Anterior cingulate cortex (tissue), 58 donors: ENCODE data around the gene RAVER2.
"Not testable (repeated sequence)": the region's sequence is repeated elsewhere in the genome, so short reads cannot be mapped to it uniquely, and the experiment has no call there.

Experiments
- DNase-seq, 58 donors: peaks; one replicate each; lab custom pipeline; 2025; lab: John Stamatoyannopoulos, UW

The RAVER2 gene

DNA sequence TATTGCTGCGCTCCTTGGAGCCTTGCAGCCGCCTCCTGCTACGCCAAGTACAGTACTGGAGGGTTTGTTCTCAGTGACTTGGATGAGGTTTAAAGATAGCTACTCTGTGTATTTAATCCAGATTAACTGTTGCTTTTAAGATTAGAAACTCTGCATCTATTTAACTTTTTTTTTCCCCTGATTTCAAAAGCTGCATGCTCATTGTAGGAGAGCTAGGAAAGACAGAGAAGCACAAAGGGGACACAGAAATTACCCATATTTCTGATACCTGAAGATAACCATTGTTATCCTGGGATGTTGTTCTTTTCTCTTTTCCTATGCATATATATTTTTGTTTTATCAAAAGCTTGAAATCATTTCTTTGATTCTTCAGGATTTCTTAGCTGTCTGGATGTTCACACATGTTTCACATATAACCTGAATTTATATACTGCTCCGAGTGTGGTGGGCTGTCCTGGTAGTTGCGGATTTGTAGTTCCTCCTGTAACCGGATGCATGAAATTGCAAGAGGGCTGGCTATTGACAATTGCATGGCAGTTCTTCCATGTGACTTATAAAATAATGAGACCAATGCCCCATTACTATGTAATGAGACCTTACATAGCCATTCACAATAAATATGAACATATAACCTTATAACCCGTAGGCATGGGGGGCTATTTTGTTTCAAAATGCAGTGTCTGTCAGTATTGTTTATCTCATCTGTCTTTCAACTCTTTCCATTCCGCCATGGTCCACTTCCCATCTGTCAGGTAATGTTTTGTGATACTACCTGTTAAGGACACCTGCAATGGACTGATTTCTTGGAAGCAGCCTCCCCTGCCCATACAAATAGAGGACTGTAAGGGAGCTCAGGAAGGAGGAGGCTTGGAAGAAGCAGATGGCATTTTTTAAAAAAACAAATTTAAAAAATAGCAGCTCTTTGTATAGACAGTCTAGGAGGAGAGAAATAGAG lies 1.4 kb downstream of the RAVER2 start:
- DNase-seq, result peak in 4 of 58 donors; percentile 1 to 46 (median 14)

DNA sequence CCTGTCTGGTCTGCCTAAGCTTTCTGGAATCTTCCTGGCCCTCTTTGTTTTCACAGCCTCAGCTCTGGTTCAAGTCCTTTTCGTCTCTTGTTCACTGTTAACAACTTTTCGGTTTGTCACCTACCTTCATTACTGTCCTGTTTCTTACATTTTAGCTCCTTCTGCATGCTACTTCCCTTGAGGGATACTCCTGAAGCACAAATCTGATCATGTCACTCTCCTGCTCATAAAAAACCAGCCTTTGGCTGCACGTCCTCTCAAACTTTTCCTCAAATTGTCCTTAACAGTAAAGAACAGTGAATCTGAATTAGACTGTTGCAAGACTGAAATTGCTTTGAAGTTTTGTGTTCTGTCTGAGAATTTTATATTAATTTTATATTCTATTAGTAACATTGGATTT lies 3.3 kb downstream of the RAVER2 start:
- peak in 2 of 58 donors; percentile 3 to 5 for DNase-seq

DNA sequence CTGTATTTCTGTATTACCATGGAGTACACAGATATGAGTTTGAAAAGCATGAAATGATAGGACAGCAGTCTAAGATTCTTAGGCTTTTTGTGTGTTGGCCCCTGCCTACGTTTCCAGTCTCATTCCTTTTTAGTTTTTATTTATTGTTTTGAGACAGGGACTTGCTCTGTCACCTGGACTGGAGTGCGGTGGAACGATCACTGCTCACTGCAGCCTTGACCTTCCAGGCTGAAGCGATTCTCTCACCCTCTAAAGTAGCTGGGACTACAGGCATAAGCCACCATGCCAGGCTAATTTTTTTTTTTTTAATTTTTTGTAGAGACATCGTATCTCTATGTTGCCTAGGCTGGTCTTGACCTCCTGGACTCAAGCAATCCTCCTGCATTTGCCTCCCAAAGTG lies 3.8 kb downstream of the RAVER2 start:
- no peak for DNase-seq

DNA sequence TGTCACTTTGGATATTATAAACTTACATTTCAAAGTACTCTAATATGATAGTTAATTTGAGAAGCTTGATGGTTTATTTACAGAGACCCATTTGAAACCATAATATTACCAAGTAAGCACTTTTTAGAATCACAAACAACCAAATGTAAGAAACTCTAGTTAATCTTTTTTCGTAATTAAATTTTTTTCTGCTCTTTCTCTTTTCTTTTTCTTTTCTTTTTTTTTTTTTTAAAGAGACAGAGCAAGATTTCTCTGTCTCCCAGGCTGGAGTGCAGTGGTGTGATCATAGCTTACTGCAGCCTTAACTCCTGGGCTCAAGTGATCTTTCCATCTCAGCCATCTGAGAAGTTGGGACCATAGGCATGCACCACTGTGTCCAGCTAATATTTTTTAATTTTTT lies 5.2 kb downstream of the RAVER2 start:
- DNase-seq, result no peak

- DNase-seq, result no peak
Observed at GRCh38 chr1:64750875-64751274, 6.0 kb downstream of the RAVER2 start.

GRCh38 chr1:64754173-64754572 lies 9.3 kb downstream of the RAVER2 start:
- DNase-seq, result no peak

- DNase-seq, result no peak
Observed at GRCh38 chr1:64755361-64755760, 10.5 kb downstream of the RAVER2 start.

DNA sequence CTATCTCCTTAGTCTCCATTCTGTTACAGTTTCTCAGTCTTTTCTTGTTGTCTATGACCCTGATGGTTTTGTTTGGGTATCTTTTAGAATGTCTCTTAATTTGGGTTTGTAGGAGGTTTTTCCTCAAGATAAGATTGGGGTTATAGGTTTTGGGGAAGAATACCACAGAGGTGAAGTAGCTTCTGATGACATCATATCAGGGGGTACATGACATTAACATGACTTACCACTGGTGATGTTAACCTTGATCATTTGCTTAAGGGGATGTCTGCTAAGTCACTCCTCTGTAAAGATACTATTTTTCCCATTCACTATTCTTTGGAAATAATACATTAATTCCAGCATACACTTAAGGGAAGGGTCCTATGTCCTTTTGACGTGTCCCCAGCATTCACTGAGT lies 11.9 kb downstream of the RAVER2 start:
- no peak for DNase-seq

DNA sequence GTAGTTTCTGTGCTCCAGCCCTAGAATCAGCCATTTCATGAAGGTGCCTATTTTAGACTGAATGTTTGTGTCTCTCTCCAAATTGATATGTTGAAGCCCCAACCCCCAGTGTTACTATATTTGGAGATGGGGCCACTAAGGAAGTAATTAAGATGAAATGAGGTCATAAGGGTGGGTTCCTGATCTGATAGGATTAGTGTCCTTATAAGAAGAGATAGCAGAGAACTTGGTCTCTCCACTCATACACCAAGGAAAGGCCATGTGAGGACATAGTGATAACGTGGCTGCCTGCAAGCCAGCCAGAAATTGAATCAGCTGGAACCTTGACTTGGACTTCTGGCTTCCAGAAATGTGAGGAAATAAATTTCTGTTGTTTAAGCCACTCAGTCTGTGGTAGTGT lies 12.3 kb downstream of the RAVER2 start:
- DNase-seq, result no peak

DNA sequence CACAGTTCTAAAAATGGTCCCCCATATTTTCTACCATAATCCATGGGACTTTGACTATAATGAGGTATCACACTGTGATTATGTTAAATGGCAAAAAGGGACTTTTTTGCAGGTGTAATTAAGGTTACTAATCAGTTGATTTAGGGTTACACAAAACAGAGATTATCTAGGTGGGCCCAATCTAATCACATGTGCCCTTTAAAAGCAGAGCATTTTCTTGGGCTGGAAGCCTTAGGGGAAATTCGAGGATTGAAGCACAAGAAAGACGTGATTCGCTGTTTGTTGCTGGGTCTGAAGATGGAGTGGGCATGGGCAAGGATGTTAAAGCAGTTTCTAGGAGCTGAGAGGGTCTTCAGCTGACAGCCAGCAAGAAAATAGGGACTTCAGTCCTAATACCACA lies 13.4 kb downstream of the RAVER2 start:
- DNase-seq, result no peak

DNA sequence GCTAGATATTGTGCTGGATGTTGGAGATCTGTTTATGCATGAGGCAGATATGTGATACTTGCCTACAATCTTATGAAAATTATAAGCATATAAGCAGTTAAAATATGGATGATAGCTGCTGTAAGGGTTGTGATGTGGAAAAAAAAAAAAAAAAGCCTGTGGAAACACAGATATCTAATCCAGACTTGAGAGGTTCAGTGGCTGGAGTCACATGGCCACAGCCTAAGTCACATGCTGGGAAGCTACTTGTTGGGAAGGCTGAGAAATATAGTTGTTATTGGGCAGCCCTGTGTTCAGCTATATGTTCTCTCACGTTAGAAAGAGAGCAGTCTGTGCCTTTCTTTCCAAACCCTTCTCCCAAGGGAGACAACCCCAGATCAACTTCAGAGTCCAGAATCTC lies 15.1 kb downstream of the RAVER2 start:
- no peak for DNase-seq

DNA sequence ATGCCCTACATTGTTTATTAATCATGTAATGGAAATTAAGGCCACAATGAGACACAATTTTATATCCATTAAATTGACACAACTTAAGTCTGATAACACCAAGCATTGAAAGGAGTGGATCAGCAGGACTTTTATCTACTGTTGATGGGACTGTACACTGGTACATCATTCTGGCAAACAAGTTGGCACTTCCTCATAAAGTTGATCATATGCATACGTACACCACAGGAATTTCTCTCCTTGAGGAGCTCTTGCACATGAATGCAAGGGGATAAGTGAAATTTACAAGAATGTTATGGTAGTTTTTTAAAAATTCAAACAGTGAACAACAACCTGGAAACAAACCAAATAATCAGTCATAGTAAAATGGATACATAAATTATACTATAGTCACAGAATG lies 20.1 kb downstream of the RAVER2 start:
- DNase-seq, result no peak

DNA sequence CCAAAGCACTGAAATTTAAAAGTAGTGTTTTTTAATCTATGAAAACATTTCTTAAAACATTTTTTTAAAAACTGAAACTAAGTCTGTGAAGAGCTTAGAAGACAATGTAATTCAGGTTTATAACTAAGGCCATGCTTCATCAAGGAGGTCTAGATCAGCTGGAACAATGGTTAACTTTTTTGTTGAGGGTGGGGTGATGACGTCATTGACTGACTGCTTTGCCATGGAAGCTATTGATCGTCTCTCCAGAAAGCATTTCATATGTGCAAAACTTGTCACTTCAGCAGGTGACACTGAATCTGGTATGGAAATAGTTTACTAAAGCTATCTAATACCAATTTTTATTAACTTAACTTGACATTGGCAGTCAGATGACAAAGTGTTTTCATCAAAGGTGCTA lies 21.0 kb downstream of the RAVER2 start:
- no peak for DNase-seq

DNA sequence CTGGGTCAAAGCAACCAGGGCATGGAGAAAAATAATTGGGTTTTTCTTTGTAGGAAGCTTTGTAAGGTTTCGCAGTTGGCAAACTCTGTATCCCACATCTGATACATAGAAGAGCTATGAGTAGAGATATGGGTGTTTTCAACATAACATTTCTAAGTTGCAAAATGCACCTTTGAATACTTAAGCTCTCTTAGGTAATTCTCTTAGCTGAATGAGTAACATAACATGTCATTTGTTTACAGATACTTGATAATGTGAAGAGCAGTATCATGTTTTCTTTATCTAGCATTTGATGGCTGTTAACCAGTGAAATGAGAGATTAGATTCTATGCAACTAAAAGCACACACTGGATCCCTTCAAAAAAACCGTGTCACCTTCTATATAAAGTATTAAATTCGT lies 21.6 kb downstream of the RAVER2 start:
- DNase-seq, result no peak

DNA sequence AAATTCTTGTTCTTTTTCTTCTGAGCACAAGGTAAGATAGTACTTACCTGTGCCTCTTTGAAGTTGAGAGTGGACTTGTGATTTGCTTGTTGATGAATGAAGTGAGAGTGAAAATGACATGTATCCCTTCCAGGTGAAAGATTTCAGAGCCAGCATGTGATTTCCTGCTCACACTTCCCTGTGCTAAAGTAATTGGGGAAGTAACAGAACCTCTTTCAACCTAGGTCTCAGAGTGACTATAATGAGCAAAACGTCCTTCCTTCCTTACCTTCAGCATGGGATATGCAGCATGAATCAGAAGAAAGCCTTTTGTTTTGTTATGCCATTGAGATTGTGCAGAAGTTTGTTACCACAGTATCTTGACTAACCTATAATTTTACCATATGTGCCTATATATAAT lies 24.6 kb downstream of the RAVER2 start:
- no peak for DNase-seq

DNA sequence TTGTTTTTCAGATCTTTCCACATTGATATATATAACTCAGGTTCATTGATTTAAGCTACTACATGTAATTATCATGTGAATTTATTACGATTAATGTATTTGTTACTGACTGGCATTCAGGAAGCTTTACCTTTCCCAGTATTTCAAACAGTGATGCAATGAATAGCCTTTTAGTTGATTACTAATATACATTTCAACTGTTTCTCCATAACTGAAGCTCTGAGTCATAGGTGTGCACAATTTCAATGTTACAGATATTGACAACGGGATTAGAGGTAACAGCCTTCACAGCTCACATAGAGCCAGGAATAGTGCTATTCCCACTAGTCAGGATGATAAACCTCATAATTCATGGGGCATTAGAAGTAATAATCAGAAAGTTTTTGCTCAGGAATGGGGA lies 25.1 kb downstream of the RAVER2 start:
- DNase-seq, result no peak

DNA sequence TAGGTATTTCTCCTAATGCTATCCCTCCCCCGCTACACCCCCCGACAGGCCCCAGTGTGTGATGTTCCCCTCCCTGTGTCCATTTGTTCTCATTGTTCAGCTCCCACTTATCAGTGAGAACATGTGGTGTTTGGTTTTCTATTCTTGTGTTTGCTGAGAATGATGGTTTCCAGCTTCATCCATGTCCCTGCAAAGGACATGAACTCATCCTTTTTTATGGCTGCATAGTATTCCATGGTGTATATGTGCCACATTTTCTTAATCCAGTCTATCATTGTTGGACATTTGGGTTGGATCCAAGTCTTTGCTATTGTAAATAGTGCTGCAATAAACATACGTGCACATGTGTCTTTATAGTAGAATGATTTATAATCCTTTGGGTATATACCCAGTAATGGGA lies 28.4 kb downstream of the RAVER2 start:
- DNase-seq, result not testable (repeated sequence)

DNA sequence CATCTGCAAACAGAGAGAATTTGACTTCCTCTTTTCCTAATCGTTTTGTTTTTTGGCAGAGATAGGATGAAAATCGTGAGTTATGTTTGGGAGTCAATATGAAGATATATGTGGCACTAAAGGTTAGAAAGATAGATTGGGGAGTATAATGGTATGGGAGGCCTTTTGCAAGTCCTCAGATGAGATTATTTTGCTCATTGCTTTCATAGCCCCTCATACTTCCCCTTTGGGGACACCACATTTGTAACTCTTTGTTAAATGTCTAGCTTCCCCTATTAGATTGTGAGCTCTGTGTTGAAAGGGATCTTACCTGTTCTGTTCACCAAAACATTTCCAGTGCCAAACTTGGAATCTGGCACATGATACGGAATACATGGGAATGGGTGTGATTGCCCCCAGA lies 30.2 kb downstream of the RAVER2 start:
- no peak for DNase-seq

DNA sequence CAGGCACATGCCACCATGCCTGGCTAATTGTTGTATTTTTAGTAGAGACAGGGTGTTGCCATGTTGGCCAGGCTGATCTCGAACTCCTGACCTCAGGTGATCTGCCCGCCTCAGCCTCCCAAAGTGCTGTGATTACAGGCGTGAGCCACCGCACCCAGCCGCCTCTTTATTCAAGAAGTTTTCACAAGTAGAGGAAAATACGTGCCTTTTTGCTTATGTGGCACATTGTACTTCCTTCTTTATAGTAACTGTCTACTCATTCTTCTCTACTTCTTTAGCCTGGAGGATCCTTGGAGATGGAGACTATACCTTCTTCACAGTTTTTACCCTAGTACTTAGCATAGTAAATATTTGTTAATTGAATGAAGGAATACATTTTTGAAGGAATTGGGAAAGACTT lies 37.2 kb downstream of the RAVER2 start:
- DNase-seq, result not testable (repeated sequence)

DNA sequence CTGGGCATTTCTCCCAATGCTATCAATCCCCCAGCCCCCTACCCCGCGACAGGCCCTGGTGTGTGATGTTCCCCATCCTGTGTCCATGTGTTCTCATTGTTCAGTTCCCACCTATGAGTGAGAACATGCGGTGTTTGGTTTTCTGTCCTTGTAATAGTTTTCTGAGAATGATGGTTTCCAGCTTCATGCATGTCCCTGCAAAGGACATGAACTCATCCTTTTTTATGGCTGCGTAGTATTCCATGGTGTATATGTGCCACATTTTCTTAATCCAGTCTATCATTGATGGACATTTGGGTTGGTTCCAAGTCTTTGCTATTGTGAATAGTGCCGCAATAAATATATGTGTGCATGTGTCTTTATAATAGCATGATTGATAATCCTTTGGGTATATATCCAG lies 38.0 kb downstream of the RAVER2 start:
- not testable (repeated sequence) for DNase-seq

DNA sequence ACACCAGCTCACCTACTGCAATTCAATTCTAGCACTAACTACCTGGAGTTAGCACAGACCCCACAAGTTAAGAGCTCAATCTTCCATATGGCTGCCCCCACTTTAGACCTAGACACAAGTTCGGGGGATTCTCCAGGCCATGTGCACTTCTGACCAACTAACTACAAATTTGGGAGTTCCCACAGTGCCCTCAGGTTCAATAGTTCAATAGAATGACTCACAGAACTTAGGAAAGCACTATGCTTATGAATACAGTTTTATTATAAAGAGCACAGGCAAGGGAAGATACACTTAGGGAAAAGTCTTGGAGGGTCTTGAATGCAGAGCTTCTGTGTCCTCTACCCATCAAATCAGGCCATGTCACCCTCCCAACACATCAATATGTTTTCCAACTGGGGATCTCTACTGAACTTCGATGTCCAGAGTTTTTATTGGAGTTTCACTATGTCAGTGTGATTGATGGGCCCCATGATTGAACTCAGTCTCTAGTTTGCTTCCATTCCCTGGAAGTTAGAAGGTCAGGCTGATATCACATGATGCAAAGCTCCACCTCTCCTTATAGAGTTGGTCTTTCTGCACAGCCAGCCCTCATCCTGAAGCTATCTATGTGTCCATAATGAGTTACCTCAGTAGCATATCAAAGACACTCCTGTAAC lies 46.1 kb downstream of the RAVER2 start:
- DNase-seq, result no peak

- DNase-seq, result no peak
Observed at GRCh38 chr1:64798872-64799271, 54.0 kb downstream of the RAVER2 start.
